K562 (cell line): ENCODE data around the gene PRKACA. TPM values are rescaled to one million over a fixed set of nuclear protein-coding genes. Genes with fewer than 3 reads are reported as not detected.

ENCODE experiments used
- CBFA2T2 ChIP-seq: fragments of 450-650 bp; conservative IDR thresholded peaks from 2 replicates; pipeline ENCODE4 v1.6.1; 2017; ENCODE audit warnings: mild to moderate bottlenecking
- CBFB ChIP-seq: sonication (generic); formaldehyde crosslinking; IDR thresholded peaks from 2 replicates; pipeline ENCODE4 v1.4.0; 2020; ENCODE audit warnings: mild to moderate bottlenecking, missing genetic modification reagents
- CHD7 ChIP-seq: fragments of 200-600 bp; sonication (generic); IDR thresholded peaks from one replicate; pipeline ENCODE4 v1.6.1; 2012; ENCODE audit warnings: mild to moderate bottlenecking, low read depth, low read length, inconsistent platforms
- ESRRA ChIP-seq: fragments of 450-650 bp; IDR thresholded peaks from 2 replicates; pipeline ENCODE4 v1.6.1; 2014; ENCODE audit warnings: low read depth, mild to moderate bottlenecking, moderate library complexity, borderline replicate concordance
- MYBL2 ChIP-seq, 2 experiments: fragments of 450-650 bp in 1 of 2; sonication (generic) in 1 of 2; formaldehyde crosslinking in 1 of 2; IDR thresholded peaks; 2 replicates each; pipeline versions ENCODE4 v1.6.1 to v1.8.1; 2017 to 2022; ENCODE audit warnings: borderline replicate concordance in 1 of 2, inconsistent platforms in 1 of 2, low read depth in 1 of 2, mild to moderate bottlenecking in 1 of 2, missing genetic modification reagents in 1 of 2, moderate library complexity in 1 of 2
- PHTF2 ChIP-seq: fragments of 250-450 bp; sonication (Bioruptor Pico); IDR thresholded peaks from 2 replicates; pipeline ENCODE4 v1.5.0; 2021; ENCODE audit warnings: mild to moderate bottlenecking
- TCFL5 ChIP-seq: fragments of 250-450 bp; sonication (Bioruptor Pico); conservative IDR thresholded peaks from 2 replicates; pipeline ENCODE4 v1.6.1; 2021; ENCODE audit warnings: mild to moderate bottlenecking, moderate library complexity, matching md5 sums
- YY1 ChIP-seq, 3 experiments: IDR thresholded peaks; 2 replicates each; pipeline ENCODE4 v1.6.1; 2011; ENCODE audit warnings: low read length in 2 of 3, mild to moderate bottlenecking in 2 of 3, moderate library complexity in 2 of 3, borderline replicate concordance in 1 of 3, control low read depth in 1 of 3, low read depth in 1 of 3; ENCODE audit not compliant: insufficient read depth in 3 of 3, insufficient replicate concordance in 2 of 3, control insufficient read depth in 1 of 3, insufficient read length in 1 of 3; ENCODE audit errors: extremely low read depth in 1 of 3
- ZNF282 ChIP-seq: sonication (generic); formaldehyde crosslinking; IDR thresholded peaks from 2 replicates; pipeline ENCODE4 v1.8.1; 2023; ENCODE audit warnings: missing genetic modification reagents
- ZNF445 ChIP-seq: fragments of 250-450 bp; sonication (Bioruptor Pico); IDR thresholded peaks from 2 replicates; pipeline ENCODE4 v1.4.0; 2020; ENCODE audit warnings: low read depth, mild to moderate bottlenecking, moderate library complexity
- ZNF584 ChIP-seq: fragments of 200-800 bp; sonication (Bioruptor generic); IDR thresholded peaks from 2 replicates; pipeline ENCODE4 v1.6.1; 2016; ENCODE audit warnings: low read depth, mild to moderate bottlenecking, missing genetic modification characterization, missing compliant biosample characterization
- ZNF76 ChIP-seq: fragments of 250-450 bp; sonication (Bioruptor Pico); IDR thresholded peaks from 2 replicates; pipeline ENCODE4 v1.4.0; 2020; ENCODE audit warnings: mild to moderate bottlenecking, moderate library complexity, borderline replicate concordance
- polyA plus RNA-seq, 8 experiments: library from polyadenylated mRNA; depleted of rRNA in 4 of 8; stranded (reverse) in 5 of 8; unstranded in 3 of 8; fragments of >200 nt; fragmentation: Nextera tagmentation in 2 of 8; fragmentation: Illumina TruSeq in 1 of 8; extraction: Ambion mirVana in 2 of 8; extraction: Trizol in 1 of 8; gene quantifications; 2 replicates each; pipeline versions ENCODE4 v1.2.1 to v1.2.3, GENCODE V29; 2011 to 2014; ENCODE audit warnings: inconsistent platforms in 1 of 8, missing spikeins in 1 of 8
- total RNA-seq, 7 experiments: library from RNA; depleted of rRNA in 6 of 7; stranded (reverse); fragments of >200 nt in 6 of 7; fragmentation: Illumina TruSeq in 2 of 7; extraction: Trizol in 2 of 7; gene quantifications; 2 replicates each; pipeline versions ENCODE4 v1.2.1 to v1.2.3, GENCODE V29; 2011 to 2021; ENCODE audit warnings: low replicate concordance in 1 of 7
- TF ChIP-seq, protein P1 (sequence below): fragments of 450-650 bp; IDR thresholded peaks from 2 replicates; pipeline ENCODE4 v1.6.1; 2016; ENCODE audit warnings: antibody characterized with exemption

PRKACA gene
- total and polyA plus RNA-seq, 9 of the 15 experiments (the other 6 are each of a cell fraction or from before 2014, with no cell fraction given): 1.2 to 63.1 (median 13.0) TPM

DNA sequence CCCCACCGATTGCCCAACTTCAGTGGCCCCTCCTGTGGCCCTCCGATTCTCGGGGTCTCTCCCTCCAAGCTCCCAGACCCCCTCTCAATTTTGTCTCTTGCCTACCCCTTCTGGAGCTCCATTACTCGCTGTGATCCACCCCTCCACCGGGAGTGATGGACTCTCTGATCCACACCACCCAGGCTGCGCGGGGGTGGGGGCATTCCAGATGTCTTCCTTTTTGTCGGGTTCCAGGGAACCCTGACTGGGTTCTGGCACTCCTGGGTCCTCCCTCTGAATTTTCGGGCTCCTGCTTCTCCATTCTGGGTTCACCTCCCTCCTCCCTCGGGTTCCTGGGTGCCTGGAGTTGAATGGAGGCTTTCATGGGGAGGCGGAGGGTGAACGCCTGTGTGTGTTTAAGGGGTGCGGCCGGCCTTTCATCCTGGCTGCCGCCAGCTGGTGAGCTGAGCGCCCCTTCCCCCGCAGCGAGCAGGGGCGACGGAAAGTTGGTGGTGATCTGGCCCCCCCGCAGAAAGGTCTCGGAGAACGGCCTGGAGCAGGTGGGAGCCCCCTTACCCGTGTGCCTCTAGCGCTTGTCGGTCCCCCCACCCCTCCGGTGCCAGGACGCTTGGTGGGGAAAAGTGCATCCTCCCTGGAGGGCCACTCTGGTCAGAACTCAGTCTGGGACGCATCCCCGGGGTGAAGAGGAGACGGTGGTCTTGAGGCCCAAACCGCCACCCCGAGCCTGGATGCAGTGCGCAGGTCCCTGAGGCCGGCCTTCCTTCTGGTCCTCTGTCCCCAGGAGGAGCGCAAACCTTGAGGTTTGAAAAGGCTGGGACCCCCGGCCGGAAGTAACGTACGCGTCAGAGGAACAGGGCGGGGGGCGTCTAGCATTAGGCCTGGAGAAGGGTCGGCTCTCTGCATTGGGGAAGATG is 43.4 kb downstream of the PRKACA start (continued):
- no peak for TF ChIP-seq CHD7
- TF ChIP-seq ZNF282: no peak; the same call in 1 of the 2 replicates
- TF ChIP-seq ZNF76 (CRISPR knock-in tag): no peak
- no peak for TF ChIP-seq ZNF445
- TF ChIP-seq TCFL5 (CRISPR knock-in tag): no peak
- no peak for TF ChIP-seq ESRRA
- TF ChIP-seq PHTF2 (CRISPR knock-in tag): no peak
- no peak for TF ChIP-seq ZNF584 (CRISPR knock-in tag)
- TF ChIP-seq YY1 (IDR thresholded peaks at IDR 0.05; ENCODE audit: borderline replicate concordance in 1 of 3, control insufficient read depth in 1 of 3, extremely low read depth in 1 of 3, insufficient read depth in 3 of 3, insufficient read length in 1 of 3, insufficient replicate concordance in 2 of 3, low read depth in 1 of 3, low read length in 2 of 3): peak in 1 of 3 experiments; percentile 26
- TF ChIP-seq MYBL2 (IDR thresholded peaks at IDR 0.05; ENCODE audit: low read depth): no peak
- TF ChIP-seq MYBL2 (CRISPR knock-in tag; IDR thresholded peaks at IDR 0.05; ENCODE audit: borderline replicate concordance): no peak
- no peak for TF ChIP-seq CBFB (CRISPR knock-in tag)
- TF ChIP-seq, protein P1, sequence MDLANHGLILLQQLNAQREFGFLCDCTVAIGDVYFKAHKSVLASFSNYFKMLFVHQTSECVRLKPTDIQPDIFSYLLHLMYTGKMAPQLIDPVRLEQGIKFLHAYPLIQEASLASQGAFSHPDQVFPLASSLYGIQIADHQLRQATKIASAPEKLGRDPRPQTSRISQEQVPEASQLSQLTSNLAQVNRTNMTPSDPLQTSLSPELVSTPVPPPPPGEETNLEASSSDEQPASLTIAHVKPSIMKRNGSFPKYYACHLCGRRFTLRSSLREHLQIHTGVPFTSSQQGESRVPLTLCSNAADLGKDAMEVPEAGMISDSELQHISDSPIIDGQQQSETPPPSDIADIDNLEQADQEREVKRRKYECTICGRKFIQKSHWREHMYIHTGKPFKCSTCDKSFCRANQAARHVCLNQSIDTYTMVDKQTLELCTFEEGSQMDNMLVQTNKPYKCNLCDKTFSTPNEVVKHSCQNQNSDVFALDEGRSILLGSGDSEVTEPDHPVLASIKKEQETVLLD: peak; percentile 49; the same call in 1 of the 2 replicates
- no peak for TF ChIP-seq CBFA2T2
